Chondrocyte (in vitro differentiated cells): ENCODE results near the gene ACAD10. TPM values are rescaled to one million over a fixed set of nuclear protein-coding genes. Genes with fewer than 3 reads are reported as not detected.

ENCODE experiments used
- DNase-seq: peaks from one replicate; pipeline ENCODE4 v3.0.0; 2021; ENCODE audit warnings: mixed read lengths, low spot score
- H3K27ac Mint-ChIP-seq: one replicate; pipeline ENCODE4 v1.8.0; 2021; ENCODE audit warnings: mild to moderate bottlenecking, moderate library complexity, mixed read lengths; ENCODE audit not compliant: unreplicated experiment
- H3K27me3 Mint-ChIP-seq: 2 replicates; pipeline ENCODE4 v1.8.0; 2021; ENCODE audit warnings: low read depth, mixed read lengths
- H3K36me3 Mint-ChIP-seq: 2 replicates; pipeline ENCODE4 v1.8.0; 2021; ENCODE audit warnings: low read depth, mixed read lengths
- H3K4me1 Mint-ChIP-seq: 2 replicates; pipeline ENCODE4 v1.8.0; 2021; ENCODE audit warnings: low read depth, mild to moderate bottlenecking, mixed read lengths
- H3K4me3 Mint-ChIP-seq: one replicate; pipeline ENCODE4 v1.8.0; 2021; ENCODE audit warnings: mild to moderate bottlenecking, moderate library complexity, mixed read lengths; ENCODE audit not compliant: unreplicated experiment
- H3K9me3 Mint-ChIP-seq: 2 replicates; pipeline ENCODE4 v1.8.0; 2021; ENCODE audit warnings: low read depth, mixed read lengths
- total RNA-seq: library from RNA; stranded (reverse); gene quantifications from 3 replicates; pipeline ENCODE4 v1.2.1, GENCODE V29; 2021
- TF ChIP-seq, protein P1 (sequence below): fragments of 200-600 bp; sonication (generic); IDR thresholded peaks from 2 replicates; pipeline ENCODE4 v1.5.0; 2021; ENCODE audit warnings: antibody characterized with exemption, mild to moderate bottlenecking, moderate library complexity

Gene ACAD10
- total RNA-seq, 1 donor from 2014 or later: 13.0 TPM

DNA sequence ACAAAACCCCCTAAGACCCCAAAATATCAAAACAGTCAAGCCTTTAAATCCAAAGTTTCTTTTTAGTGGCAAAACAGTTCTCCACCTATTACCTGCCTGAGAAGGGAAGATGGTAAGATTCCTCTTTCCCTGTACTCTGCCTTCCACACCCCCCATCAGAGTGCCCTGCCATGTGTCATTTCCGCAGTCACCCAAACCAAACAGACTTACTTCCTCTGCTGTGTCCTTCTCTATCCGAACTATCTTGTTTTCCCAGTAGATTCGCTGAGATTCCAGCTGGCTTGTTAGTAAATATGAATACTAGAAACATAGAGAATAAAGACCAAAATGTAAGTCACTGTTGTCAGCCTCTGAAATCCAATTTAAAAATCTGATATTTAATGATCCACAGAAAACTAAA lies 30.5 kb upstream of the ACAD10 start:
- TF ChIP-seq, protein P1, sequence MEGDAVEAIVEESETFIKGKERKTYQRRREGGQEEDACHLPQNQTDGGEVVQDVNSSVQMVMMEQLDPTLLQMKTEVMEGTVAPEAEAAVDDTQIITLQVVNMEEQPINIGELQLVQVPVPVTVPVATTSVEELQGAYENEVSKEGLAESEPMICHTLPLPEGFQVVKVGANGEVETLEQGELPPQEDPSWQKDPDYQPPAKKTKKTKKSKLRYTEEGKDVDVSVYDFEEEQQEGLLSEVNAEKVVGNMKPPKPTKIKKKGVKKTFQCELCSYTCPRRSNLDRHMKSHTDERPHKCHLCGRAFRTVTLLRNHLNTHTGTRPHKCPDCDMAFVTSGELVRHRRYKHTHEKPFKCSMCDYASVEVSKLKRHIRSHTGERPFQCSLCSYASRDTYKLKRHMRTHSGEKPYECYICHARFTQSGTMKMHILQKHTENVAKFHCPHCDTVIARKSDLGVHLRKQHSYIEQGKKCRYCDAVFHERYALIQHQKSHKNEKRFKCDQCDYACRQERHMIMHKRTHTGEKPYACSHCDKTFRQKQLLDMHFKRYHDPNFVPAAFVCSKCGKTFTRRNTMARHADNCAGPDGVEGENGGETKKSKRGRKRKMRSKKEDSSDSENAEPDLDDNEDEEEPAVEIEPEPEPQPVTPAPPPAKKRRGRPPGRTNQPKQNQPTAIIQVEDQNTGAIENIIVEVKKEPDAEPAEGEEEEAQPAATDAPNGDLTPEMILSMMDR: no peak
- no peak for DNase-seq
- no peaks in the 10 kb centered on the region for H3K4me1 Mint-ChIP-seq
- no peak overlapping the region for H3K4me3 Mint-ChIP-seq
- H3K36me3 Mint-ChIP-seq: peaks cover 21% of the 10 kb centered on the region
- H3K27me3 Mint-ChIP-seq: no peaks in the 10 kb centered on the region
- H3K27ac Mint-ChIP-seq: no peak overlapping the region
- H3K9me3 Mint-ChIP-seq: no peaks in the 10 kb centered on the region

DNA sequence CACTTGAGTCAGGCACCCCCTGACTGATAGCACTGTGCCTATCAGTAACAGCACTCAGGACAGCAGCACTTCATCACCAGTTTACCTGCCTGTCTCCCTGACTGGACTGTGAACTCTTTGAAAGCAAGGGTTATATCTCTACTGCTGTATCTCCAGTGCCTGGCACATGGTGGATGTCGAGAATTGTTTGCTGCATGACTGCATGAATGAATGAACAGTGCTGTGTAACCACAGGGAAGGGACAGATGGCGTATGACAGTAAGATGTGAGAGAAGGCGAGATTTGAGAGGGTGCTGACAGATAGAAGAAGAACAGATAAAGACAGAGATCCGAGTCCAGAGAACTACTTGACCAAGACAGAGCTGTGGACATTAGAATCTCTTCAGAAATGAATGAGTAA lies 29.8 kb upstream of the ACAD10 start:
- TF ChIP-seq, protein P1: no peak
- Mint-ChIP-seq H3K36me3 (peaks cover 23% of the 10 kb centered on the region), H3K4me1 (no peaks in the 10 kb centered on the region), H3K27me3 (no peaks in the 10 kb centered on the region), H3K27ac (no peak overlapping the region), H3K4me3 (no peak overlapping the region), H3K9me3 (no peaks in the 10 kb centered on the region)
- no peak for DNase-seq

DNA sequence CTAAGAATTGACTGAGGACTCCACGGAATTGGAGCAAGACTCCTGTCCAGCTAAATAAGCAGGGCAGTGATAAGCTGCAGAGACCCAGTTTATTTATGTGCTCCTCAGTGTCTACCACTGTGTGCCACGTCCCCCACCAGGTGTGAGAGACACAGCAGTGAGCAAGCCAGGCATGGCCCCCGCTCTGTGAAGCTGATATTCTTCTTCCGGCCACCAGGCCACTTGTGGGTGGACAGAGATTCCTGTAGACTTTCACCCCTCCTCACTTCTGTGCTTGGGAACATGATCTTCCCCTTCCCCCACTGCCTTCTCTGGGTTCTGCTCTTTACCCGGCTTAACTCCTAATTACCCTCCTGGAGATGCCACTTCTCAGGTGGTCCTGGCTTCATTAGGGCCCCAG lies 21.4 kb upstream of the ACAD10 start:
- H3K27ac Mint-ChIP-seq: no peak overlapping the region
- H3K27me3 Mint-ChIP-seq: no peaks in the 10 kb centered on the region
- peaks cover 6% of the 10 kb centered on the region for H3K4me1 Mint-ChIP-seq
- H3K4me3 Mint-ChIP-seq: no peak overlapping the region
- TF ChIP-seq, protein P1: no peak
- no peaks in the 10 kb centered on the region for H3K9me3 Mint-ChIP-seq
- DNase-seq: no peak
- H3K36me3 Mint-ChIP-seq: peaks cover 18% of the 10 kb centered on the region

DNA sequence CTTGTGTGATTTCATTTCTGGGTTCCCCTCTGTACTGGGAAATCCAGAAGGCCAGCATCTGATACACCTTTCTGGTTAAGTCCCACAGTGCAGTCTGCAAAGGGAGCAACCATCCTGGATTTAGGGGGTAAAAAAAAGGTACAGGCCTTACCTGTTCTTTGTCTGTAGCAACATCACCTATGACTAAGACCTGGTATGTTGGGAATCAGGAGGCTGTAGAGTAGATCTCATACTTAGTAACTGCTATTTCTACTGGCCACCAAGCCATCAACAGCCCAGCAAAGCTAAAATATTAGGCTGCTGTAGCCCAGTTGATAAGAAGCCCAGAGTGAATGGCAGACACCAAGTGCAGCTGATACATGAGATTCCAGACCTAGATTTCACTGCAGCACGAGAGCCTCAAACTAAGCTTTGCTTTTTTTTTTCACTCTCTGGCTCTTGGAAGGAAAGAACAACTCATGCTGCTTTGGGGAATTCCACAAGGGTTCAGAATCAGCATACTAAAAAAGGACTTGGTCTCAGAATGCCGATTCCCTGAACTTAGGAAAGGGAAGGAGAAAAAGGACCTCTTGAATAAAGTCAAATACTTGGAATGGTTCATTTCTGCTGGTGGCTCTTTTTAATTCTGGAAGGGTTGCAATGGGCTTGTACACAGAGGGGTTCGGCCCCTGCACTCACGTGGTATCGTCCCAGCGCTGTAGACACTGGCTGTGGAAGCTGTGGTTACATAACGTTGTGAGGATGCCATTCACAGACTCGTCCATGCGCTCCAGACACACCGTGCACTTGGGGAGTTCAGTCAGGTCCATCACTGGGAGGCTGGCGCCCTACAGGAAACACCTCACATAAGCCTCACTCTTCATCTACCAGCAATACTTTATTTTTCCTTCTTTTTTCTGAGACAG lies 20.6 kb upstream of the ACAD10 start:
- Mint-ChIP-seq H3K36me3 (peaks cover 23% of the 10 kb centered on the region), H3K27ac (peak overlapping the region; percentile 1), H3K27me3 (no peaks in the 10 kb centered on the region), H3K9me3 (no peaks in the 10 kb centered on the region), H3K4me3 (no peak overlapping the region), H3K4me1 (peaks cover 6% of the 10 kb centered on the region)
- TF ChIP-seq, protein P1: no peak
- DNase-seq: no peak

DNA sequence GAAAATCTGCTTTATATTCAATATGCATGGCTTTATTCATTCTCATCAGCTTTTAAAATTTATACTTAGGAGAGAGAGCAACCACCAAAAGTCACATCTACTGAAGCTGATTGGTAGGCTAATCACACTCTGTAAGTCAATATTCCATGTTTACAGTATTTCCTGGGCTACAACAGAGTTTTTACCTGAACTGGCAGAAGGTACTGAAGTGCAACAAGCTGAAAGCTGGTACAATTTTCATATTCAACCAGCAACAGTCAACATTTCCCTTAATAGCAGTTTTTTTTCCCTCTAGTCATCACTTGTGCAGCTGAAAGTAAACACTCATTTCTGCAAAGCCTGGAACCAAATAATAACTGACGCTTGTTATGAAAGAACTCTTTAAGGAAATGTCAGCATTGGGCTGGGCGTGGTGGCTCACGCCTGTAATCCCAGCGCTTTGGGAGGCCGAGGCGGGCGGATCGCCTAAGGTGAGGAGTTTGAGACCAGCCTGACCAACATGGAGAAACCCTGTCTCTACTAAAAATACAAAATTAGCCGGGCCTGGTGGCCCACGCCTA lies 13.0 kb upstream of the ACAD10 start:
- no peaks in the 10 kb centered on the region for H3K4me1 Mint-ChIP-seq
- H3K36me3 Mint-ChIP-seq: peaks cover 11% of the 10 kb centered on the region
- no peak overlapping the region for H3K27ac Mint-ChIP-seq
- H3K9me3 Mint-ChIP-seq: no peaks in the 10 kb centered on the region
- no peak for DNase-seq
- no peak overlapping the region for H3K4me3 Mint-ChIP-seq
- TF ChIP-seq, protein P1: no peak
- H3K27me3 Mint-ChIP-seq: no peaks in the 10 kb centered on the region
